SU-DHL-6 (cell line): ENCODE data around the gene CYFIP2.

Experiments
- H2AFZ ChIP-seq: fragments of 200-600 bp; sonication (generic); 2 replicates; pipeline ENCODE4 v1.6.1; 2014; ENCODE audit warnings: low read depth, mild to moderate bottlenecking, moderate library complexity, mixed read lengths, antibody characterized with exemption, low read length; ENCODE audit not compliant: severe bottlenecking
- H3F3A ChIP-seq: fragments of 200-600 bp; shearing (Covaris generic); 2 replicates; pipeline ENCODE4 v1.6.0; 2016; ENCODE audit warnings: antibody characterized with exemption, mild to moderate bottlenecking; ENCODE audit not compliant: insufficient read depth
- H3K27ac ChIP-seq: fragments of 200-600 bp; sonication (generic); 2 replicates; pipeline ENCODE4 v1.5.1; 2016; ENCODE audit warnings: low read depth, mild to moderate bottlenecking, low read length, moderate library complexity, mixed read lengths
- H3K27me3 ChIP-seq: fragments of 200-600 bp; sonication (generic), shearing (Covaris generic); 2 replicates; pipeline ENCODE4 v1.6.0; 2014; ENCODE audit warnings: mild to moderate bottlenecking, low read length
- H3K36me3 ChIP-seq: fragments of 200-600 bp; sonication (generic); 2 replicates; pipeline ENCODE4 v1.6.1; 2014; ENCODE audit warnings: mild to moderate bottlenecking, low read length, mixed read lengths
- H3K4me2 ChIP-seq: fragments of 300-600, 200-600 bp; shearing (Covaris generic), sonication (generic); 2 replicates; pipeline ENCODE4 v1.6.0; 2014; ENCODE audit warnings: low read length, low read depth, mild to moderate bottlenecking; ENCODE audit not compliant: poor library complexity, severe bottlenecking
- H3K4me3 ChIP-seq: fragments of 200-600 bp; sonication (generic); 2 replicates; pipeline ENCODE4 v1.5.1; 2014; ENCODE audit warnings: antibody characterized with exemption, low read length, mild to moderate bottlenecking, mixed read lengths; ENCODE audit not compliant: insufficient read depth, poor library complexity, severe bottlenecking
- H3K79me2 ChIP-seq: fragments of 200-600 bp; sonication (generic); 2 replicates; pipeline ENCODE4 v1.6.1; 2014; ENCODE audit warnings: mild to moderate bottlenecking, low read length, moderate library complexity; ENCODE audit not compliant: insufficient read depth
- H3K9ac ChIP-seq: fragments of 200-600 bp; sonication (generic); 2 replicates; pipeline ENCODE4 v1.7.0; 2014; ENCODE audit warnings: mild to moderate bottlenecking, low read length
- H3K9me2 ChIP-seq: fragments of 200-600 bp; sonication (generic); replicated peaks from 2 replicates; pipeline ENCODE4 v1.6.1; 2014; ENCODE audit warnings: low read length; ENCODE audit not compliant: insufficient read depth
- H3K9me3 ChIP-seq: fragments of 200-600 bp; sonication (generic); 2 replicates; pipeline ENCODE4 v1.6.1; 2014; ENCODE audit warnings: low read length, mixed read lengths; ENCODE audit not compliant: insufficient read depth
- H4K20me1 ChIP-seq: fragments of 200-600 bp; sonication (generic); 2 replicates; pipeline ENCODE4 v1.6.1; 2014; ENCODE audit warnings: low read depth, mild to moderate bottlenecking, antibody characterized with exemption, low read length, moderate library complexity, mixed read lengths
- EZH2phosphoT487 ChIP-seq: fragments of 200-600 bp; sonication (generic), shearing (Covaris generic); conservative IDR thresholded peaks from 2 replicates; pipeline ENCODE4 v1.6.1; 2018; ENCODE audit warnings: mild to moderate bottlenecking, antibody characterized with exemption, low read length, moderate library complexity, mixed read lengths
- TF ChIP-seq, protein P1 (sequence below): fragments of 200-600 bp; sonication (generic); IDR thresholded peaks from one replicate; pipeline ENCODE4 v1.5.1; 2017; ENCODE audit warnings: antibody characterized with exemption, mild to moderate bottlenecking, low read length, moderate library complexity; ENCODE audit not compliant: insufficient read depth, poor library complexity, severe bottlenecking

The CYFIP2 gene

DNA sequence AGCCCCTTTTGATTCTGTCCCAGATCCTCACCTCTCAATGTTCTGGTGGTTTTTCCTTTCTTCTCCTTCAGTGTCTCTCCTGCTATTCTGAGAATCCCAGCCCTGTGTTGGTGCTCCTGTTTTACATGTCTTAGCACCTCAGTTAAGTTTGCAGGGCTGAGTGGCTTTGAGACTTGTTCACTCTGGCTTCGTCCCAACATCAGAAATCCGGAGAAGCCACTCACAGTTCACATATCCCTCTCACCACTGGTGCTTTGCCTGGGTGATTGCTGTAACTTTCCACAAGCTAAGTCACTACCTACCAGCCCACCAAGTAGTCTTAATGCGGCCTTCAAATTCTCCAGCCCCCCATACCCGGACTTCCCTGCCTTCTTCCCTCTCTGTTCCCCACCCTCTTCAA lies 40.2 kb downstream of the CYFIP2 start:
- Histone ChIP-seq H3K27me3 (no peaks in the 10 kb centered on the region), H3K9me3 (no peaks in the 10 kb centered on the region), H4K20me1 (no peaks in the 10 kb centered on the region; the same call in 1 of the 2 replicates), H3K4me3 (no peak overlapping the region), H2AFZ (no peak overlapping the region), H3K9me2 (no peaks in the 10 kb centered on the region), H3K36me3 (peaks cover 35% of the 10 kb centered on the region), H3K79me2 (no peaks in the 10 kb centered on the region; the same call in 1 of the 2 replicates), H3K9ac (no peak overlapping the region), H3K27ac (no peak overlapping the region), H3K4me2 (no peak overlapping the region), H3F3A (no peaks in the 10 kb centered on the region)
- TF ChIP-seq, protein P1, sequence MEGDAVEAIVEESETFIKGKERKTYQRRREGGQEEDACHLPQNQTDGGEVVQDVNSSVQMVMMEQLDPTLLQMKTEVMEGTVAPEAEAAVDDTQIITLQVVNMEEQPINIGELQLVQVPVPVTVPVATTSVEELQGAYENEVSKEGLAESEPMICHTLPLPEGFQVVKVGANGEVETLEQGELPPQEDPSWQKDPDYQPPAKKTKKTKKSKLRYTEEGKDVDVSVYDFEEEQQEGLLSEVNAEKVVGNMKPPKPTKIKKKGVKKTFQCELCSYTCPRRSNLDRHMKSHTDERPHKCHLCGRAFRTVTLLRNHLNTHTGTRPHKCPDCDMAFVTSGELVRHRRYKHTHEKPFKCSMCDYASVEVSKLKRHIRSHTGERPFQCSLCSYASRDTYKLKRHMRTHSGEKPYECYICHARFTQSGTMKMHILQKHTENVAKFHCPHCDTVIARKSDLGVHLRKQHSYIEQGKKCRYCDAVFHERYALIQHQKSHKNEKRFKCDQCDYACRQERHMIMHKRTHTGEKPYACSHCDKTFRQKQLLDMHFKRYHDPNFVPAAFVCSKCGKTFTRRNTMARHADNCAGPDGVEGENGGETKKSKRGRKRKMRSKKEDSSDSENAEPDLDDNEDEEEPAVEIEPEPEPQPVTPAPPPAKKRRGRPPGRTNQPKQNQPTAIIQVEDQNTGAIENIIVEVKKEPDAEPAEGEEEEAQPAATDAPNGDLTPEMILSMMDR: no peak
- TF ChIP-seq EZH2phosphoT487: no peak

DNA sequence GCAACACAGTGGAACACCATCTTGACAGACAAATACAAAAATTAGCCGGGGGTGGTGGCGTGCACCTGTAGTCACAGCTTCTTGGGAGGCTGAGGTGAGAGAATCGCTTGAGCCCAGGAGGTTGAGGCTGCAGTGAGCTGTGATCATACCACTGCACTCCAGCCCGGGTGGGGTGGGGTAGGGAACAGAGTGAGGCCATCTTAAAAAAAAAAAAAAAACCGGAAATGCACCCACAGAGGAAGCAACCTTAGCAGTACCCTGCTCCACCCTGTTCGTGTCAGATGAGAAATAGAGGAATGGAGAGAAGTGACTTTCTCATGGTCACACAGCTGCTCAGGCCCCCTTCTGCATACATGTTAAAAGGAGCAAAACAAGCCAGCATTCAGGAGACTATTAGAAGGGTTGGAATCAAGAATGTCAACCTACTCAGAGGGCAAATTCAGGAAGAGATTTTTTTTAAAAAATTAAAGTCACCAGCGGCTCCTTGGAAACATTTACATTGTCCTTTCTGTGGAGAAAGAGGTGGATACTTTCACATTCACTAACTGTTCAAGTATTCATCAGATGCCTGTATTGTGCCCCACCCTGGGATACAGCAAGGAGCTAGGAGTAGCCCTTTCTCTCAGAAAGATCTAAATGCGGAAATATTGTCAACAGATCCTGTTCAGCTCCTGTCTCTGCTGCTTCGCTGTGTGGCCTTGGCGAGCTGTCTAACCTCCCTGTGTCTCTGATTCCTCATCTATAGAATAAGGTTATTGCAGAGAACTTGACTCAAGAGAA lies 41.0 kb downstream of the CYFIP2 start:
- Histone ChIP-seq H3F3A (no peaks in the 10 kb centered on the region), H3K4me3 (no peak overlapping the region), H3K9me2 (no peaks in the 10 kb centered on the region), H3K9me3 (no peaks in the 10 kb centered on the region), H2AFZ (no peak overlapping the region), H3K27me3 (no peaks in the 10 kb centered on the region), H3K79me2 (no peaks in the 10 kb centered on the region; the same call in 1 of the 2 replicates), H3K9ac (no peak overlapping the region), H3K4me2 (no peak overlapping the region), H3K27ac (0 out of 2 replicates have a peak overlapping the region, but pooled peaks have one; percentile 10), H4K20me1 (no peaks in the 10 kb centered on the region; the same call in 1 of the 2 replicates), H3K36me3 (peaks cover 35% of the 10 kb centered on the region)
- TF ChIP-seq, protein P1: no peak
- TF ChIP-seq EZH2phosphoT487: no peak

DNA sequence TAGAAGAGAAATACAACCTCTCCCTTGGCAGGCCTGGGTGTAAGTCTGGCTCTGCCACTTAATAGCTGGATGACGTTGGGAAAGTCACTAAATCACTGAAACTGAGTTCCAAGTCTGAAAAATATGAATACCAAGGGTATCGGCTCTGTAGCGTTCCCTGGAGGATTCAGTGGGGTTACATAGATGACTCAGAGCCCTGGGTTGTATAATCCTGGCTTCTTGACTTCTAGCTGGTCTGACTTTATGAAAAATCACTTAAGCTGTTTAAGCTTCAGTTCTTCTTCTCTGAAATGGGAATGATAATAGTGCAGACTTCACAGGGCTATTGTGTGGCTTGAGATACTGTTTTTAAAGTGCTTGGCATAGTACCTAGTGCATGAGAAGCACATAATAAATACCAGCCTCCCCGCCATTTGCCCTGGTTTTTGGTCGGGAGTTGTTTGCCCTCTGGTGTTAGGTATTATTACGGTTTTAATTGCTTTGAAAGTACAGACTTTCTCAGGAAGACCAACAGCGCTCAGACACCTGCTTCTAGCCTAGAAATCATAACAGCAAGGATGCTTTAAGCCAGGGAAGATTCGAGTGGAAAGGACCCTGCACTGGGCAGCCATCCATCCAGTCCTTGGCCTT lies 43.0 kb downstream of the CYFIP2 start:
- no peak overlapping the region for H3K27ac ChIP-seq
- no peaks in the 10 kb centered on the region; the same call in 1 of the 2 replicates for H4K20me1 ChIP-seq
- no peak overlapping the region for H3K4me2 ChIP-seq
- no peak overlapping the region for H2AFZ ChIP-seq
- H3K36me3 ChIP-seq: peaks cover 39% of the 10 kb centered on the region
- H3K9me3 ChIP-seq: no peaks in the 10 kb centered on the region
- H3K27me3 ChIP-seq: no peaks in the 10 kb centered on the region
- TF ChIP-seq, protein P1: no peak
- no peak for TF ChIP-seq EZH2phosphoT487
- no peaks in the 10 kb centered on the region for H3F3A ChIP-seq
- no peaks in the 10 kb centered on the region; the same call in 1 of the 2 replicates for H3K79me2 ChIP-seq
- no peak overlapping the region for H3K4me3 ChIP-seq
- no peak overlapping the region for H3K9ac ChIP-seq
- H3K9me2 ChIP-seq: no peaks in the 10 kb centered on the region
